Nephron (organoid): ENCODE measurements around the gene KRTAP5-5.

ENCODE experiments used
- H3K27ac Mint-ChIP-seq, 3 experiments: 2 replicates each; pipeline ENCODE4 v1.8.0; 2020; ENCODE audit warnings: mixed read lengths in 3 of 3, mild to moderate bottlenecking in 2 of 3, moderate library complexity in 1 of 3
- H3K27me3 Mint-ChIP-seq: 2 replicates; pipeline ENCODE4 v1.8.0; 2021; ENCODE audit warnings: low read depth, mild to moderate bottlenecking, moderate library complexity, mixed read lengths
- H3K36me3 Mint-ChIP-seq: 2 replicates; pipeline ENCODE4 v1.8.0; 2020; ENCODE audit warnings: low read depth, mixed read lengths
- H3K4me1 Mint-ChIP-seq: 2 replicates; pipeline ENCODE4 v1.8.0; 2020; ENCODE audit warnings: mixed read lengths
- H3K4me3 Mint-ChIP-seq, 3 experiments: 2 replicates each; pipeline ENCODE4 v1.8.0; 2020; ENCODE audit warnings: mild to moderate bottlenecking in 3 of 3, mixed read lengths in 3 of 3, moderate library complexity in 2 of 3
- H3K9me3 Mint-ChIP-seq: 2 replicates; pipeline ENCODE4 v1.8.0; 2020; ENCODE audit warnings: mixed read lengths
- CTCF ChIP-seq, 3 experiments: fragments of 200-600 bp; sonication (generic); IDR thresholded peaks; one replicate each; pipeline ENCODE4 v1.5.0; 2021; ENCODE audit warnings: antibody characterized with exemption in 3 of 3; ENCODE audit not compliant: unreplicated experiment in 3 of 3

Gene KRTAP5-5

DNA sequence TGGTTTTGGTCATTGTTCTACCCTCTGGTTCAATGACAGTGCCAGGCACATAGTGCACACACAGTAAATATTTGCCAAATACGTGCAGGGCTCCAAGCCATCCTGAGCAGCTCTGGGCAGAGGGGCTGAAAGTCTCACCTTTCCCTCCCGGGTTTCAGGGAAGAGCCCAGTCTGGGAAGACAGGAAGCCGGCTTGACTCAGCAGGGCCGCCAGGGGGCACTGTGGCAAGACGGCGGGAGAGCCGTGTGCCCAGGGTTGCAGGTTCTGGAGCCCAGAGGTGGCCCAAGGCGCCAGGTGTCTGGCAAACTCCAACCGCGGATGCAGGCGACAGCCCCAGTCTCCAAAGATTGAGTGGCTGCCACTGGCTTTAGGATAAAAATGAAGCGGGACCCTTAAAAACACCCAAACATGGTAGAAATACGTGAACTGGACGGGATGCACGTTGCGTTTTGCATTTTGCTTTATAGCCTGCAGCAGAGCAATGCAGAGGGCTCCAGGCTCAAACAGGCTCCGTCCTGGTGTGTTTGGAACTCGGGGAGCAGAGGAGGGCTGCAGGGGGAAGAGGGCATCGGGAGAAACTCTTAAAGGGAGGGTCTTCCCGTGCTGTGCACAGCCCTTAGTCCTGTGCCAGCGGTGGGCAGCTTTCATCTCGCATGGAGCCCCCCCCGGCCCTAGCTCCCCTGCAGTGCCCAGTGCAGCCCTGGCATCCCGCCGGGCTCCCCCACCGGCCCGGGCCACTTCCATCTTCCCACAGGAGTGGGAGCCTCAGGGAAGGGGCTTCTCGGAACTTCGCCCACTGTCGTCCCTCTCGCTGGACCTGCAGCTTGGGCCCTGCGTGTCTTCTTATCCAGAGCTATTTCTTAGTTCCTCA, 10.7 kb downstream of the KRTAP5-5 start:
- Mint-ChIP-seq H3K27ac (no peak overlapping the region), H3K9me3 (no peaks in the 10 kb centered on the region), H3K4me1 (no peaks in the 10 kb centered on the region), H3K4me3 (no peak overlapping the region), H3K27me3 (peaks cover 30% of the 10 kb centered on the region), H3K36me3 (no peaks in the 10 kb centered on the region)
- peak; percentile 70 to 80 (median 77) for TF ChIP-seq CTCF (IDR thresholded peaks at IDR 0.05; ENCODE audit: unreplicated experiment in 3 of 3)

DNA sequence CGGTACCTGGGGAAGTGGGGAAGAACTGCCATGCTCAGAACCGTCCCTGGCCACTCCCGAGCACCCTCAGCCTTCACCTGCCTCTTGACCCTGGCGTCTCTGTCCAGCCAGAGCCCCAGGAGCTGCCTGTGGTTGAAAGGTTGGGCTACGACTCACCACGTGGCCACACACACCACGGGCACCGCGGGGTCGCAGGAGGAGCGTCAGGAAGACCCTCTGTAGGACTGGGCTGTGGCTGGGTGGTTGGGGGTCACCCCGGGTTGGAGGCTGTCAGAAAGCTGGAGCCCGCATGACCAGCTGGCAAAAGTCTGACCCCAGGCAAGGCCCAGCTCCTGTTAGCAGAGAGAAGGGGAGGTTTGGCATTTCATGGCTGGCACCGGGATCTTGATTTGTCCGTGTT, 11.5 kb downstream of the KRTAP5-5 start:
- Mint-ChIP-seq H3K9me3 (no peaks in the 10 kb centered on the region), H3K4me3 (no peak overlapping the region), H3K4me1 (no peaks in the 10 kb centered on the region), H3K27me3 (peaks cover 30% of the 10 kb centered on the region), H3K27ac (no peak overlapping the region), H3K36me3 (no peaks in the 10 kb centered on the region)
- no peak for TF ChIP-seq CTCF (IDR thresholded peaks at IDR 0.05; ENCODE audit: unreplicated experiment in 3 of 3)

DNA sequence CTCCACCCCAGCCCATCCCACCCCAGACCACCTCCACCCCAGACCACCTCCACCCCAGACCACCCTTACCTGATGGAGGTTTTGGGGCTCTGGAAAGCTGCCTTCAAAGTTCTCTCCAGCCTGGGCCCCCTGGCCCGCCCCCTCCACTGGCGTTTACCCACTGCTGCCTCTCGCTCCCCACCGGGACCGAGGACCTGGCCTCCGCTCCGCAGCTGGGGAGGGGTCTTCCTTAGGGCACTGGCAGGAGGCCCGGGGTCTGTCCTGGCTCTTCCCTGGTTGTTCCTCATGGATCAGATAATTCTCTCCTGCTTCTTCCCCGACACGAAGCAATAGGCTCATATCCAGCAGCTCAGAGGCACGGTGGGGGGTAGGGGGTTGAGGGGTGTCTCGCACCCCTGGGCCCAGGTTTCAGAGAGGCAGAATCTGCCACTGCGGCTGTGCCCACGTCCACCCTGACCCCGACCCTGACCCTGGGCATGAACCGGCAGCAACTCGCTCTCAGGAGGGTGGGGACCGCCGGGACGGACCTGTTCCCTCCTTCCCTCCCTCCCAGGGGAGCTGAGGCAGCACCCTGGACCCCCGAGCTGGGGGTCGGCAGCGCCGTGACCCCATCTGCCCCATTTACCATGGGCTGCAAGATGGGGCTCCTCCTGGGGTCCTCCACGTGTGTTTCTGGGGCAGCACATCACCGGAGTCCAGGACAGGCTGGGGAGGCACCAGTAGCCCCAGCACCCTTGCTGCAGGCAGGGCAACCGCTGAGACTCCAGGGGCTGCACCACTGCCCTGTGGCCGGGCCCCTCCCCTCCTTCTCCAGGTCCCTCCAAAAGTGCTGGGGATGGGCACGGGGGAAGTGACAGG, 12.9 kb downstream of the KRTAP5-5 start:
- Mint-ChIP-seq H3K27ac (no peak overlapping the region), H3K4me3 (no peak overlapping the region), H3K4me1 (no peaks in the 10 kb centered on the region), H3K36me3 (no peaks in the 10 kb centered on the region), H3K27me3 (peaks cover 25% of the 10 kb centered on the region), H3K9me3 (no peaks in the 10 kb centered on the region)
- TF ChIP-seq CTCF (IDR thresholded peaks at IDR 0.05; ENCODE audit: unreplicated experiment in 3 of 3), result no peak

GRCh38 chr11:1643146-1643690, 13.6 kb downstream of the KRTAP5-5 start:
- Mint-ChIP-seq H3K27me3 (peaks cover 28% of the 10 kb centered on the region), H3K4me1 (no peaks in the 10 kb centered on the region), H3K9me3 (no peaks in the 10 kb centered on the region), H3K4me3 (no peak overlapping the region), H3K27ac (no peak overlapping the region), H3K36me3 (no peaks in the 10 kb centered on the region)
- TF ChIP-seq CTCF (IDR thresholded peaks at IDR 0.05; ENCODE audit: unreplicated experiment in 3 of 3), result no peak

DNA sequence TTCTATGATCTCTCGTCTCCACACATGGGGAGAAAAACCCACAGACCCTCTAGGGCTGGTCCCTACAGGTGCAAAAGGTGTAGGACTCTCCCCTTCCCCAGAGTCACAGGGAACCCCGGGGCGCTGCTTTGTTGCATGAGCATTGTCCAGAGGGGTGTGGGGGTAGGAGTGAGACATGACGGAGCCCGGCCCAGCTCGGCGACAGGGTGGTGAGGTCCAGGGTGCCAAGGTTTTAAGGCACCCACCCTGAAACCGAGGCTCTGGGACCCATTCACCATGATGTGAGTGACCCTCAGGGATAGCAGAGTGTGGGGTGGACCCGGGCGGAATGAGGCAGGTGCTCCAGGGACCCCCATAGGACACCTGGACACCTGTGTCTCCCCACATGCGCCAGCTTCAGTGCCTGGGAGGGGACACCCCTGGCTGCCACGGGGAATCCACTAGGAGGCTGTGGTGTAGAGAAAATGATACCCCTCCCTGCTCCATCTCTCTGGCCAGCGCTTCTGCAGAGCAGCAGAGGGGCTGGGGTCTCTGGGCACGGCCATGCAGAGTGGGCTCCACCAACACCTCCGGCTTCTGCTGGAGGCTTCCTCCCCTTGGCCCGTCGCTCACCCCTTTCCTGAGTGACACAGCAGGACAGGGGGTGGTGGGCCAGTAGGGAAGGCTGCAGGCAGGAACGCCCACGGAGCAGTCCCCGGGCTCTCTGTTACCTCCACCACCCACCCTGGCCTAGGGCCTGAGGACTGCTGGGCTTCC, 15.2 kb downstream of the KRTAP5-5 start:
- Mint-ChIP-seq H3K4me1 (no peaks in the 10 kb centered on the region), H3K9me3 (no peaks in the 10 kb centered on the region), H3K27ac (no peak overlapping the region), H3K36me3 (no peaks in the 10 kb centered on the region), H3K27me3 (peaks cover 21% of the 10 kb centered on the region), H3K4me3 (no peak overlapping the region)
- no peak for TF ChIP-seq CTCF (IDR thresholded peaks at IDR 0.05; ENCODE audit: unreplicated experiment in 3 of 3)
